Astrocyte of the spinal cord (primary cell): ENCODE results near the gene TRAPPC3.
A peak's percentile ranks its signal among the peaks of the same experiment; 100 is the strongest.

Source experiments
- DNase-seq: peaks from one replicate; pipeline ENCODE4 v3.0.0; 2011; ENCODE audit warnings: low read depth, low spot score
- H3K4me3 ChIP-seq: 2 replicates; pipeline ENCODE4 v1.5.1; 2011; ENCODE audit warnings: low read depth, mild to moderate bottlenecking, low read length, moderate library complexity
- in situ Hi-C: cut with HindIII; loops from 2 replicates; pipeline ENCODE4 v1.10.0; 2017; ENCODE audit warnings: low sequenced_read_pairs
- TF ChIP-seq, protein P1 (sequence below): IDR thresholded peaks from 2 replicates; pipeline ENCODE4 v1.5.1; 2012; ENCODE audit warnings: low read depth, mild to moderate bottlenecking, low read length, inconsistent platforms

TRAPPC3 gene

DNA sequence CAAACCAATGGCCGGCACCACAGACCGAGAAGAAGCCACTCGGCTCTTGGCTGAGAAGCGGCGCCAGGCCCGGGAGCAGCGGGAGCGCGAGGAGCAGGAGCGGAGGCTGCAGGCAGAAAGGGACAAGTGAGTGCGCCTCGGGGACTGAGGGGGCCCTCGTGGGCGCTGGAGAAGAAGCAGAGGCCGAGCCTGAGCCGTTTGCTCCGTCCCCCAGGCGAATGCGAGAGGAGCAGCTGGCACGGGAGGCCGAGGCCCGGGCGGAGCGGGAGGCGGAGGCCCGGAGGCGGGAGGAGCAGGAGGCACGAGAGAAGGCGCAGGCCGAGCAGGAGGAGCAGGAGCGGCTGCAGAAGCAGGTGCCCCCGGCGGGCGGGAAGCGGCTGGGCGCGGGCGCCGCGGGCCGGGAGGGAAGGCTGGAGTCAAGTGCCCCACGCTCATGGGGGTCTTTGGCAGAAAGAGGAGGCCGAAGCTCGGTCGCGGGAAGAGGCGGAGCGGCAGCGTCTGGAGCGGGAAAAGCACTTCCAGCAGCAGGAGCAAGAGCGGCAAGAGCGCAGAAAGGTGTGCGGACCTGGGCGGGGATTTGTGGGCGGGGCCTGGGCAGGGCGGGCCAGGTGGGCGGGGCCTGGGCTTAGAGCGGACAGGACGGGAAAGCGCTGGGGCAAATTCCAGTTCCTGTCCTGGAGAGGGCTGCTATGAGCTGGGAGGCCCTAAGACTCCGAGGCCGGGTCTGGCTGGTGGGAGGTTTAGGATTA, 29.4 kb upstream of the TRAPPC3 start:
- in situ Hi-C loops: no loop called here
- no peak for DNase-seq
- H3K4me3 ChIP-seq: no peak overlapping the region
- TF ChIP-seq, protein P1, sequence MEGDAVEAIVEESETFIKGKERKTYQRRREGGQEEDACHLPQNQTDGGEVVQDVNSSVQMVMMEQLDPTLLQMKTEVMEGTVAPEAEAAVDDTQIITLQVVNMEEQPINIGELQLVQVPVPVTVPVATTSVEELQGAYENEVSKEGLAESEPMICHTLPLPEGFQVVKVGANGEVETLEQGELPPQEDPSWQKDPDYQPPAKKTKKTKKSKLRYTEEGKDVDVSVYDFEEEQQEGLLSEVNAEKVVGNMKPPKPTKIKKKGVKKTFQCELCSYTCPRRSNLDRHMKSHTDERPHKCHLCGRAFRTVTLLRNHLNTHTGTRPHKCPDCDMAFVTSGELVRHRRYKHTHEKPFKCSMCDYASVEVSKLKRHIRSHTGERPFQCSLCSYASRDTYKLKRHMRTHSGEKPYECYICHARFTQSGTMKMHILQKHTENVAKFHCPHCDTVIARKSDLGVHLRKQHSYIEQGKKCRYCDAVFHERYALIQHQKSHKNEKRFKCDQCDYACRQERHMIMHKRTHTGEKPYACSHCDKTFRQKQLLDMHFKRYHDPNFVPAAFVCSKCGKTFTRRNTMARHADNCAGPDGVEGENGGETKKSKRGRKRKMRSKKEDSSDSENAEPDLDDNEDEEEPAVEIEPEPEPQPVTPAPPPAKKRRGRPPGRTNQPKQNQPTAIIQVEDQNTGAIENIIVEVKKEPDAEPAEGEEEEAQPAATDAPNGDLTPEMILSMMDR: no peak

DNA sequence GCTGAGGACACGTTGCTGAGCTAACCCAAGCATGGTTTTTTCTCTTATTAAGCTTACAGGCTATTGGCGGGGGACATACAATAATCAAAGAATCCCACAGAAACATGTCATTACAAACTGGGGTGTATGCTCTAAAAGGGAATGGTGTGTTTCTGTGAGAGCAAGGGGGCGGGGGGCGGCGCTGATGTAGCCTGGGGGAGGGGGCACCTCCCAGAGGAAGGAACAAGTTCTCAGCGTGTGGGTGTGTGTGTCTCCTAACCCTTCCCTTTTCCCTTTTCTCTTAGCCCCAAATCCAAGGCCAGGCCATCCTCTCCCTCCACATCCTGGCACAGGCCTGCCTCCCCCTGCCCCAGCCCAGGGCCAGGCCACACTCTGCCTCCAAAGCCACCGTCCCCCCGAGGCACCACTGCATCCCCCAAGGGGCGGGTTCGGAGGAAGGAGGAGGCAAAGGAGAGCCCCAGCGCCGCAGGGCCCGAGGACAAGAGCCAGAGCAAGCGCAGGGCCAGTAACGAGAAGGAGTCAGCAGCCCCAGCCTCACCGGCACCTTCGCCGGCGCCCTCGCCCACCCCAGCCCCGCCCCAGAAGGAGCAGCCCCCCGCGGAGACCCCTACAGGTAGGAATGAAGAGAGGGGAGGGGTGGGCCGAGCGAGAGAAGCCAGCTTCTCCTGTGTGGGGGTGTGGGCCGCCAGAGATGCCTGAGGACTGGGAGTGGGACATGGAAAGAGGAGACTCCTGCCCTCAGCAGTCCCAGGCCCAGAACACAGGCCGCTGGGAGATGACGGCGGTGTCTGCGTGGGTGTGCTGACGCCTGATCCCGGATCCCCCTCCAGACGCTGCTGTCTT, 28.5 kb upstream of the TRAPPC3 start:
- TF ChIP-seq, protein P1: no peak
- in situ Hi-C loops: no loop called here
- no peak for DNase-seq
- H3K4me3 ChIP-seq: no peak overlapping the region

DNA sequence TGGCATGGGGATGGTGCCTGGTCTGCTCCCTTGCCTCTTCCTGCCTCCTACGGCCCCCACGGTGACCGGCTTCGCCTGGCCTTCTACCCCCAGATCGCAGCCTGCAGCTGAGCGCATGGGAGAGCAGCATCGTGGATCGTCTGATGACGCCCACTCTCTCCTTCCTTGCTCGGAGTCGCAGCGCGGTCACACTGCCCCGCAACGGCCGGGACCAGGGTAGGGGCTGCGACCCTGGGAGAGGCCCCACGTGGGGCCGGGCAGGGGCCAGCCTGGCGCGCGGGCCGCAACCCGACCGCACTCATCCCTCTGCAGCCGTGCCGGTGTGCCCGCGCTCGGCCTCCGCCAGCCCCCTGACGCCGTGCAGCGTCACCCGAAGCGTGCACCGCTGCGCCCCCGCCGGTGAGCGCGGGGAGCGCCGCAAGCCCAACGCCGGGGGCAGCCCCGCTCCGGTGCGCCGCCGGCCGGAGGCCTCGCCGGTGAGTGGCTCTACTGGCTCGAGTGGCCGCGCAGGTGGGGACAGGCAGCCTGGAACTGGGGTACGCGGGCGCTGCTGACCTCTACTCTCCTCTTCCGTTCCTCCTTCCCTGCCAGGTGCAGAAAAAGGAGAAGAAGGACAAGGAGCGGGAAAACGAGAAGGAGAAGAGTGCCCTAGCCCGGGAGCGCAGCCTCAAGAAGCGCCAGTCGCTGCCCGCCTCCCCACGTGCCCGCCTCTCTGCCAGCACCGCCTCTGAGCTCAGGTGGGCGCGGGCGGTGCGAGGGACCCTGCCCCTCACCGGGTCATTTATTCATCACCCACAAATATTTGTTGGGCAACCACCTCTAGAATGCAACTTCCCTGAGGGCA, 27.0 kb upstream of the TRAPPC3 start:
- TF ChIP-seq, protein P1: no peak
- no peak overlapping the region for H3K4me3 ChIP-seq
- in situ Hi-C loops: no loop called here
- no peak for DNase-seq

DNA sequence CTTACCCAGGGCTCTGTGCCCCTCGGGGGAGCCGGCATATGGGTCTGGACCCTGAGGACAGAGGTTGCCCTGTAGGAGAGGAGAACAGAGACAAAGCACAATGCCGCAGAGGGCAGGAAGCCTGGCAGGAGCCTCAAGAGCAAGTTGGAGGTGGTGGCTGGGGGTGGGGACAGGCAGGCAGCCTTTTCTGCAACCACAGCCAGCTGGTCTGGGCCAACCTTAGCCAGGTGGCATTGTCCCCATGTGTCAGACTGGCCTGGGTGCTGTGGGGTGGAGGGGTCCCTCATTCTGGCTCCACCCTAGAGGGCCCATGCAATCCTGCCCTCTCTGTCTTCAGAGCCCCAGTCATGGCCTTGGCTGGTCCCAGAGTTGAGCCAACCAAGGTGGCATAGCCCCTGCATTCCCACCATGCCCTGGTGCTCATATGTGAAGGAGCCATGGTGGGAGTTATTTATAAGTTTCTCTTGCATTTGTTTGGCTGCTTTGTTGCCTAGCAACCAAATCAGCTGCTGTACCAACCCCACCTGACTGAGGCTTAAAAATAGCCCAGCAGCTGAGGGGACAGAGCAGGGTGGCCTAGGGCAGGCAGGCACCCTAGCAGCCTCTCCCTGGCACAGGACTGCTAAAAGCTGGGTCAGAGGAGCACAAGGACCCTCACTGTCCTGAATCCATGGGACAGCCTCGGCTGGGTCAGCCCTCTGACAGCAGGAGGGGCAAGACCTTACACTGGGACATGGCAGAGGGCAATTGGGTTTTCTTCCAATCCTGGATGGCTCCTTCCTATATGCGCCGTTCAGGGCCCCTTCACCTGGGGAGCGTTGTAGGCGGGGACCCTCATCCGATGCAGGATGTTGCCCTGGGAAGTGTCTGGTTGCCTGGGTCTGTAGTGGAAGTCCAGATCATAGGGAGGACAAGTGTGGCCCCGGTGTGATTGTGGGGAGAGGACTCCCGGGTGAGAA, 26.1 kb upstream of the TRAPPC3 start:
- DNase-seq: peak; percentile 67
- in situ Hi-C loops: no loop called here
- TF ChIP-seq, protein P1: no peak
- H3K4me3 ChIP-seq: no peak overlapping the region

DNA sequence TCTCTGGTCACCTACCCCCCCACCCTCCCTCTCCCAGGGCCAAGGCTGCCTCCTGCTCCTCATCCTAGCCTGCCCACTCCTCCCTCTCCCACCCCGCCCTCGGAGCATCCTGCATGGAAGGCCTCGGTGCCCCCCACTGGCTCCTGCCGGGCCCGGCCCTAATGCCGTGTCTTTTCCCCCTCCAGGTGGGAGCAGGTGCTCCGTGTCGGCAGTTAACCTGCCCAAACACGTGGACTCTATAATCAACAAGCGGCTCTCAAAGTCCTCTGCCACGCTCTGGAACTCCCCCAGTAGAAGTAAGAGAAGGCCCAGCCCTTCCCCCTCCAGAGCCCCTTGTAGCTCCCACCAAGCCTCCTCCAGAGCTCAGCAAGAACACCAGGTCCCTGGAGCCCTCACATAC, 25.4 kb upstream of the TRAPPC3 start:
- TF ChIP-seq, protein P1: no peak
- in situ Hi-C loops: no loop called here
- no peak overlapping the region for H3K4me3 ChIP-seq
- DNase-seq: no peak
